ENCODE measurements around the gene PLA2G6. TPM values are rescaled to one million over a fixed set of nuclear protein-coding genes. Genes with fewer than 3 reads are reported as not detected.

Gene PLA2G6
- total RNA-seq, 1 experiment from 2014 or later, result 16.2 TPM

GRCh38 chr22:38108561-38109319, 72.9 kb downstream of the PLA2G6 start:
- Histone ChIP-seq H3K36me3 (ENCODE audit: control insufficient read depth, insufficient read depth, low read length) (no peaks in the 10 kb centered on the region), H3K4me1 (ENCODE audit: control insufficient read depth, insufficient read depth, low read length) (no peaks in the 10 kb centered on the region), H3K9me3 (ENCODE audit: control insufficient read depth, insufficient read depth, low read depth, low read length) (no peaks in the 10 kb centered on the region), H3K4me3 (ENCODE audit: low read depth in 2 of 2, low read length in 2 of 2) (no peak overlapping the region), H3K27ac (ENCODE audit: low read length) (no peak overlapping the region), H3K27me3 (ENCODE audit: control insufficient read depth, insufficient read depth, low read length) (no peaks in the 10 kb centered on the region)
- ChIA-PET CTCF (interaction anchor here (1.0 kb wide), 1 partner anchor 25 kb away, joined by 5 read pairs; the partner anchor contains the start of gene SLC16A8), POLR2A (no interaction called here)
- DNase-seq (ENCODE audit: low read depth, low spot score) (no peak), ATAC-seq (no peak)
- BruUV-seq (replicated peaks), result no TSS peak
- in situ Hi-C loops (cut with HindIII; ENCODE audit: low pct_unique_long_range_greater_than_20kb, low sequenced_read_pairs) (no loop called here), intact Hi-C loops (cut with micrococcal nuclease; ENCODE audit: unreplicated experiment) (no loop called here)
- TF ChIP-seq CTCF (IDR thresholded peaks at IDR 0.05) (no peak), TCF7L2 (IDR thresholded peaks at IDR 0.05; ENCODE audit: low read depth, low read length) (no peak), POLR2AphosphoS5 (IDR thresholded peaks at IDR 0.05; ENCODE audit: low read depth, low read length) (no peak), REST (IDR thresholded peaks at IDR 0.05; ENCODE audit: insufficient read depth in 1 of 2, low read depth in 2 of 2, low read length in 1 of 2) (no peak), SIN3A (IDR thresholded peaks at IDR 0.05; ENCODE audit: borderline replicate concordance, insufficient read depth, low read depth, low read length) (no peak)

- Histone ChIP-seq H3K36me3 (ENCODE audit: control insufficient read depth, insufficient read depth, low read length) (no peaks in the 10 kb centered on the region), H3K4me1 (ENCODE audit: control insufficient read depth, insufficient read depth, low read length) (no peaks in the 10 kb centered on the region), H3K9me3 (ENCODE audit: control insufficient read depth, insufficient read depth, low read depth, low read length) (no peaks in the 10 kb centered on the region), H3K4me3 (ENCODE audit: low read depth in 2 of 2, low read length in 2 of 2) (no peak overlapping the region), H3K27ac (ENCODE audit: low read length) (no peak overlapping the region), H3K27me3 (ENCODE audit: control insufficient read depth, insufficient read depth, low read length) (no peaks in the 10 kb centered on the region)
- in situ Hi-C loops (cut with HindIII; ENCODE audit: low pct_unique_long_range_greater_than_20kb, low sequenced_read_pairs), result no loop called here
- no TSS peak for BruUV-seq (replicated peaks)
- intact Hi-C loops (cut with micrococcal nuclease; ENCODE audit: unreplicated experiment), result no loop called here
- CTCF ChIA-PET, result no interaction called here
- POLR2A ChIA-PET, result no interaction called here
- TF ChIP-seq CTCF (IDR thresholded peaks at IDR 0.05), result no peak
- no peak for TF ChIP-seq TCF7L2 (IDR thresholded peaks at IDR 0.05; ENCODE audit: low read depth, low read length)
- TF ChIP-seq SIN3A (IDR thresholded peaks at IDR 0.05; ENCODE audit: borderline replicate concordance, insufficient read depth, low read depth, low read length), result no peak
- no peak for TF ChIP-seq REST (IDR thresholded peaks at IDR 0.05; ENCODE audit: insufficient read depth in 1 of 2, low read depth in 2 of 2, low read length in 1 of 2)
- TF ChIP-seq POLR2AphosphoS5 (IDR thresholded peaks at IDR 0.05; ENCODE audit: low read depth, low read length), result no peak
- DNase-seq (ENCODE audit: low read depth, low spot score), result no peak
- ATAC-seq, result no peak
Observed at GRCh38 chr22:38107692-38108515, 73.7 kb downstream of the PLA2G6 start.
